MCF 10A (cell line): ENCODE measurements around the gene FIBCD1. TPM values are rescaled to one million over a fixed set of nuclear protein-coding genes. Genes with fewer than 3 reads are reported as not detected.

Source experiments
- BruUV-seq: library from RNA; stranded (reverse); fragments of 400-500 nt; replicated peaks from 2 replicates; lab custom pipeline; 2021; lab: Mats Ljungman, UMichigan
- CTCF ChIA-PET: fragments of 300-600 bp; sonication (Branson Sonifier 250); formaldehyde crosslinking; extraction: SDS; loops from one replicate; lab custom pipeline; 2021; ENCODE audit warnings: antibody characterized with exemption, inconsistent platforms; lab: Yijun Ruan, JAX
- POLR2A ChIA-PET: fragments of 300-600, 350-650 bp; sonication (Branson Sonifier 250); formaldehyde crosslinking; extraction: SDS; loops from one replicate; lab custom pipeline; 2020; ENCODE audit warnings: antibody characterized with exemption, inconsistent platforms; lab: Yijun Ruan, JAX
- DNase-seq: peaks from one replicate; pipeline ENCODE4 v3.0.0-alpha.2; 2018; ENCODE audit not compliant: unreplicated experiment
- H3K27ac Mint-ChIP-seq: one replicate; pipeline ENCODE4 v1.8.0; 2022; ENCODE audit warnings: mild to moderate bottlenecking, low read depth, mixed read lengths; ENCODE audit not compliant: unreplicated experiment
- H3K27me3 Mint-ChIP-seq: one replicate; pipeline ENCODE4 v1.8.0; 2022; ENCODE audit warnings: mixed read lengths; ENCODE audit not compliant: insufficient read depth, unreplicated experiment
- H3K36me3 Mint-ChIP-seq: one replicate; pipeline ENCODE4 v1.8.0; 2022; ENCODE audit warnings: mild to moderate bottlenecking, moderate library complexity, mixed read lengths; ENCODE audit not compliant: insufficient read depth, unreplicated experiment
- H3K4me1 Mint-ChIP-seq: one replicate; pipeline ENCODE4 v1.8.0; 2022; ENCODE audit warnings: mixed read lengths; ENCODE audit not compliant: insufficient read depth, unreplicated experiment
- H3K4me3 Mint-ChIP-seq: one replicate; pipeline ENCODE4 v1.8.0; 2022; ENCODE audit warnings: mild to moderate bottlenecking, moderate library complexity, mixed read lengths; ENCODE audit not compliant: unreplicated experiment
- H3K9me3 Mint-ChIP-seq: one replicate; pipeline ENCODE4 v1.8.0; 2022; ENCODE audit warnings: mixed read lengths; ENCODE audit not compliant: unreplicated experiment
- intact Hi-C: fragments of 100-400 bp; cut with micrococcal nuclease; formaldehyde crosslinking; loops from 2 replicates; pipeline ENCODE4 v1.14.1; 2022
- total RNA-seq: library from RNA; stranded (reverse); gene quantifications from 2 replicates; pipeline ENCODE4 v1.2.3, GENCODE V29; 2022
- TF ChIP-seq, protein P1 (sequence below): fragments of 200-600 bp; IDR thresholded peaks from one replicate; pipeline ENCODE4 v1.8.0; 2022; ENCODE audit warnings: antibody characterized with exemption, mild to moderate bottlenecking; ENCODE audit not compliant: unreplicated experiment

Gene FIBCD1
- total RNA-seq, 1 experiment from 2014 or later = 1.6 TPM

DNA sequence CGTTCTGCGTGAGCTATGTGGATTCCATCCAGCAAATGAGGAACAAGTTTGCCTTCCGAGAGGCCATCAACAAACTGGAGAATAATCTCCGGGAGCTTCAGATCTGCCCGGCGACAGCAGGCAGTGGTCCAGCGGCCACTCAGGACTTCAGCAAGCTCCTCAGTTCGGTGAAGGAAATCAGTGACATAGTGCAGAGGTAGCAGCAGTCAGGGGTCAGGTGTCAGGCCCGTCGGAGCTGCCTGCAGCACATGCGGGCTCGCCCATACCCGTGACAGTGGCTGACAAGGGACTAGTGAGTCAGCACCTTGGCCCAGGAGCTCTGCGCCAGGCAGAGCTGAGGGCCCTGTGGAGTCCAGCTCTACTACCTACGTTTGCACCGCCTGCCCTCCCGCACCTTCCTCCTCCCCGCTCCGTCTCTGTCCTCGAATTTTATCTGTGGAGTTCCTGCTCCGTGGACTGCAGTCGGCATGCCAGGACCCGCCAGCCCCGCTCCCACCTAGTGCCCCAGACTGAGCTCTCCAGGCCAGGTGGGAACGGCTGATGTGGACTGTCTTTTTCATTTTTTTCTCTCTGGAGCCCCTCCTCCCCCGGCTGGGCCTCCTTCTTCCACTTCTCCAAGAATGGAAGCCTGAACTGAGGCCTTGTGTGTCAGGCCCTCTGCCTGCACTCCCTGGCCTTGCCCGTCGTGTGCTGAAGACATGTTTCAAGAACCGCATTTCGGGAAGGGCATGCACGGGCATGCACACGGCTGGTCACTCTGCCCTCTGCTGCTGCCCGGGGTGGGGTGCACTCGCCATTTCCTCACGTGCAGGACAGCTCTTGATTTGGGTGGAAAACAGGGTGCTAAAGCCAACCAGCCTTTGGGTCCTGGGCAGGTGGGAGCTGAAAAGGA is 53.3 kb downstream of the FIBCD1 start:
- Mint-ChIP-seq H3K9me3 (no peaks in the 10 kb centered on the region), H3K4me1 (no peaks in the 10 kb centered on the region), H3K27me3 (no peaks in the 10 kb centered on the region), H3K36me3 (peaks cover 96% of the 10 kb centered on the region), H3K27ac (peak overlapping the region; percentile 90), H3K4me3 (no peak overlapping the region)
- ChIA-PET POLR2A (interaction anchor here (0.6 to 1.1 kb wide), 2 partner anchors 9 to 42 kb away, joined by 3 to 5 read pairs; no protein-coding TSS in a partner anchor), CTCF (interaction anchor here (0.6 to 1.6 kb wide), 5 partner anchors 16 to 162 kb away, joined by 3 to 6 read pairs (median 4); no protein-coding TSS in a partner anchor)
- no peak for DNase-seq
- no TSS peak for BruUV-seq
- TF ChIP-seq, protein P1, sequence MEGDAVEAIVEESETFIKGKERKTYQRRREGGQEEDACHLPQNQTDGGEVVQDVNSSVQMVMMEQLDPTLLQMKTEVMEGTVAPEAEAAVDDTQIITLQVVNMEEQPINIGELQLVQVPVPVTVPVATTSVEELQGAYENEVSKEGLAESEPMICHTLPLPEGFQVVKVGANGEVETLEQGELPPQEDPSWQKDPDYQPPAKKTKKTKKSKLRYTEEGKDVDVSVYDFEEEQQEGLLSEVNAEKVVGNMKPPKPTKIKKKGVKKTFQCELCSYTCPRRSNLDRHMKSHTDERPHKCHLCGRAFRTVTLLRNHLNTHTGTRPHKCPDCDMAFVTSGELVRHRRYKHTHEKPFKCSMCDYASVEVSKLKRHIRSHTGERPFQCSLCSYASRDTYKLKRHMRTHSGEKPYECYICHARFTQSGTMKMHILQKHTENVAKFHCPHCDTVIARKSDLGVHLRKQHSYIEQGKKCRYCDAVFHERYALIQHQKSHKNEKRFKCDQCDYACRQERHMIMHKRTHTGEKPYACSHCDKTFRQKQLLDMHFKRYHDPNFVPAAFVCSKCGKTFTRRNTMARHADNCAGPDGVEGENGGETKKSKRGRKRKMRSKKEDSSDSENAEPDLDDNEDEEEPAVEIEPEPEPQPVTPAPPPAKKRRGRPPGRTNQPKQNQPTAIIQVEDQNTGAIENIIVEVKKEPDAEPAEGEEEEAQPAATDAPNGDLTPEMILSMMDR = no peak
- intact Hi-C loops = no loop called here

DNA sequence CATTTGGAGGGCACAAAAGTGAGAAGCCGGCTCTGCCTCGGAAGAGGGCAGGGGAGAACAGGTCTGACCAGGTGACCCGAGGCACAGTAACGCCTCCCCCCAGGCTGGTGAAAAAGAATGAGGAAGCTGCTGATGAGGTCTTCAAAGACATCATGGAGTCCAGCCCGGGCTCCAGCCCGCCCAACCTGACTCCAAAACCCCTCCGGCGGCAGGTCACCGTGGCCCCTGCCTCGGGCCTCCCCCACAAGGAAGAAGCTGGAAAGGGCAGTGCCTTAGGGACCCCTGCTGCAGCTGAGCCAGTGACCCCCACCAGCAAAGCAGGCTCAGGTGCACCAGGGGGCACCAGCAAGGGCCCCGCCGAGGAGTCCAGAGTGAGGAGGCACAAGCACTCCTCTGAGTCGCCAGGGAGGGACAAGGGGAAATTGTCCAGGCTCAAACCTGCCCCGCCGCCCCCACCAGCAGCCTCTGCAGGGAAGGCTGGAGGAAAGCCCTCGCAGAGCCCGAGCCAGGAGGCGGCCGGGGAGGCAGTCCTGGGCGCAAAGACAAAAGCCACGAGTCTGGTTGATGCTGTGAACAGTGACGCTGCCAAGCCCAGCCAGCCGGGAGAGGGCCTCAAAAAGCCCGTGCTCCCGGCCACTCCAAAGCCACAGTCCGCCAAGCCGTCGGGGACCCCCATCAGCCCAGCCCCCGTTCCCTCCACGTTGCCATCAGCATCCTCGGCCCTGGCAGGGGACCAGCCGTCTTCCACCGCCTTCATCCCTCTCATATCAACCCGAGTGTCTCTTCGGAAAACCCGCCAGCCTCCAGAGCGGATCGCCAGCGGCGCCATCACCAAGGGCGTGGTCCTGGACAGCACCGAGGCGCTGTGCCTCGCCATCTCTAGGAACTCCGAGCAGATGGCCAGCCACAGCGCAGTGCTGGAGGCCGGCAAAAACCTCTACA is 54.2 kb downstream of the FIBCD1 start:
- no TSS peak for BruUV-seq
- no peak for DNase-seq
- no peaks in the 10 kb centered on the region for H3K9me3 Mint-ChIP-seq
- H3K4me3 Mint-ChIP-seq = no peak overlapping the region
- ChIA-PET CTCF (interaction anchor here (1.1 to 1.6 kb wide), 4 partner anchors 15 to 184 kb away, joined by 3 to 6 read pairs (median 4); no protein-coding TSS in a partner anchor), POLR2A (interaction anchor here (0.6 to 1.1 kb wide), 2 partner anchors 8 to 43 kb away, joined by 3 to 5 read pairs; no protein-coding TSS in a partner anchor)
- H3K27ac Mint-ChIP-seq = peak overlapping the region; percentile 90
- TF ChIP-seq, protein P1 = no peak
- intact Hi-C loops = no loop called here
- no peaks in the 10 kb centered on the region for H3K27me3 Mint-ChIP-seq
- peaks cover 95% of the 10 kb centered on the region for H3K36me3 Mint-ChIP-seq
- no peaks in the 10 kb centered on the region for H3K4me1 Mint-ChIP-seq

DNA sequence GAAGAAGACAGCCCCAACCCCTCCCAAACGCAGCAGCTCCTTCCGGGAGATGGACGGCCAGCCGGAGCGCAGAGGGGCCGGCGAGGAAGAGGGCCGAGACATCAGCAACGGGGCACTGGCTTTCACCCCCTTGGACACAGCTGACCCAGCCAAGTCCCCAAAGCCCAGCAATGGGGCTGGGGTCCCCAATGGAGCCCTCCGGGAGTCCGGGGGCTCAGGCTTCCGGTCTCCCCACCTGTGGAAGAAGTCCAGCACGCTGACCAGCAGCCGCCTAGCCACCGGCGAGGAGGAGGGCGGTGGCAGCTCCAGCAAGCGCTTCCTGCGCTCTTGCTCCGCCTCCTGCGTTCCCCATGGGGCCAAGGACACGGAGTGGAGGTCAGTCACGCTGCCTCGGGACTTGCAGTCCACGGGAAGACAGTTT is 54.9 kb downstream of the FIBCD1 start:
- CTCF ChIA-PET = interaction anchor here (1.3 kb wide), 1 partner anchor 183 kb away, joined by 4 read pairs; no protein-coding TSS in a partner anchor
- Mint-ChIP-seq H3K4me1 (no peaks in the 10 kb centered on the region), H3K27me3 (no peaks in the 10 kb centered on the region), H3K36me3 (peaks cover 95% of the 10 kb centered on the region), H3K4me3 (no peak overlapping the region), H3K9me3 (no peaks in the 10 kb centered on the region), H3K27ac (no peak overlapping the region)
- POLR2A ChIA-PET = no interaction called here
- BruUV-seq = no TSS peak
- TF ChIP-seq, protein P1 = no peak
- intact Hi-C loops = no loop called here
- DNase-seq = no peak
